ENCODE measurements around the gene ETNK2.

ETNK2 gene

DNA sequence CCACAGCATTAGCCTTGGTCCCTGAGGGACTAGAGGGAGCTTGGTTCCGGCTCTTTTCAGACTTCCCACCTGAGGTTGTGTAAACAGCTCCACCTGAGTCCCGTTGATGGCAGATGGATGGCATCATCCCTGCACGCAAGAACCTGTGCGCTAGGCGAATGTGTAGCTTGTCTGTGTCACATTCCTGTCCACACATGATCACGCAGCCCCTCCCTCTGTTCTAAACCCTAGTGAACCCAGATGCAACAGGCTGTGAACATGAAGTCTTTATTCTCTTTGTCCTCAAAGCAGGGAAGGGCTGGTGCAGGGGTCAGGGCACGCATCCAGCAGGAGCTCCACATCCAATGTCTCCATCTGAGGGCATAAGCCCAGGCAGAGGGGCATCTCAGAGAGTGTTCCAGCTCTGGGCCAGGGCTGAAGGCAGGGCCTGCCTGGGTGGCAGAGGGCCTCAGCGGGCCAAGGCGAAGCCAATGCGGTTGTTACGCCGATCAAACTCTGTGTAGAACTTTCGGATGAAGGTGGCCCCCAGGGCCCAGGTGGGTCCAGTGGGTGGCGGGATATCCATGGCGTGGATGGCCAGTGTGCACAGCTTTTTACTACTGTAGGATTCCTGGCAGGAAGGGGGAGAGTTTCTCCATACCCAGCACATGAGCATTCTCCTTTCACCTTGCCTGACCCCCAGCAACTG lies 2.9 kb upstream of the ETNK2 start:
- H3K4me1 Mint-ChIP-seq: peaks cover 10% of the 10 kb centered on the region
- H3K27me3 Mint-ChIP-seq (ENCODE audit: low read depth, poor library complexity): peaks cover 47% of the 10 kb centered on the region
- H3K9me3 Mint-ChIP-seq: no peaks in the 10 kb centered on the region
- H3K4me3 Mint-ChIP-seq: no peak overlapping the region
- H3K36me3 Mint-ChIP-seq (ENCODE audit: low read depth): no peaks in the 10 kb centered on the region
- no peak overlapping the region for H3K27ac Mint-ChIP-seq
- no peak for TF ChIP-seq CTCF (IDR thresholded peaks at IDR 0.05)
- DNase-seq: no peak

GRCh38 chr1:204153667-204154066 lies 1.8 kb upstream of the ETNK2 start:
- Mint-ChIP-seq H3K36me3 (ENCODE audit: low read depth) (no peaks in the 10 kb centered on the region), H3K9me3 (no peaks in the 10 kb centered on the region), H3K27ac (no peak overlapping the region), H3K4me1 (peaks cover 11% of the 10 kb centered on the region), H3K4me3 (no peak overlapping the region), H3K27me3 (ENCODE audit: low read depth, poor library complexity) (peaks cover 57% of the 10 kb centered on the region)
- DNase-seq: no peak
- no peak for TF ChIP-seq CTCF (IDR thresholded peaks at IDR 0.05)

DNA sequence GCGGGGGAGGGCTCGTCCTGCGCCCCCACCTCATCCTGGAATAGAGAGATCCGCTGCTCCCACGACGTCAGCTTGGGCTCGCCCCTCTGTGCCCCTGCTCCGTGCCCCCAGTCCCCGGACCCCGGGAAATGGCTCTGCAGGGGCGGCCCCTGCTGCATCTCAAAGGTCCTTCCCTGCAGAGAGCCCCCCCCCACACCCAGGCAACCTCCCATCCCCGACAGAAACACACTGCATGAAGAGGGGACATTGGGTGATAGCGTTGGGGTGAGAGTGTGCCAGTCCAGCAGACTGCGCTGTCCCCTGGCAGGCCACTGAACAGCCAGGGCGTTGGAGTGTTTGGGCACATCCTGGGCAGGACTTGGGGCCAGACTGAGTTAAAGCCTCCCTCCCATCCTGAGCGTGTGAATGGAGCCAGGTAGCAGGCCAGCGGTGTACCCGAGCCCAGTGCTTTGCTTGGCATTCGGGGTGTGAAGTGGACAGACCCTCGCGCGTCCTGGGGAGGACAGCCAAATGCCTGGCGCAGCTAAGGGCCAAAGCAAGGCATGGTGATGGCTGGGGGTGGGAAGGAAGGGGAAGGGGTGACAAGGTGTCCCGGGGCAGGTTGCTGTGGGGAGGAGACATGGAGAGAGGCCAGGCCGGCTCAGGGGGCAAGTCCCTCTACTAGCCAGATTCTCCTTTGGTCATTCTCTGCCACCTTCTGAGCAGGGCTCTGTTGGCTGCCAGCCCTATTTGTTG lies 633 bp upstream of the ETNK2 start:
- Mint-ChIP-seq H3K36me3 (ENCODE audit: low read depth) (no peaks in the 10 kb centered on the region), H3K4me1 (peaks cover 10% of the 10 kb centered on the region), H3K9me3 (no peaks in the 10 kb centered on the region), H3K4me3 (peak overlapping the region; percentile 83), H3K27me3 (ENCODE audit: low read depth, poor library complexity) (peaks cover 52% of the 10 kb centered on the region), H3K27ac (no peak overlapping the region)
- no peak for DNase-seq
- no peak for TF ChIP-seq CTCF (IDR thresholded peaks at IDR 0.05)

- Mint-ChIP-seq H3K4me3 (peak overlapping the region; percentile 70), H3K27ac (no peak overlapping the region), H3K36me3 (ENCODE audit: low read depth) (no peaks in the 10 kb centered on the region), H3K4me1 (peaks cover 14% of the 10 kb centered on the region), H3K27me3 (ENCODE audit: low read depth, poor library complexity) (peaks cover 52% of the 10 kb centered on the region), H3K9me3 (no peaks in the 10 kb centered on the region)
- DNase-seq: peak; percentile 34
- TF ChIP-seq CTCF (IDR thresholded peaks at IDR 0.05): no peak
These were observed 917 bp downstream of the ETNK2 start for GRCh38 chr1:204150702-204151551.

DNA sequence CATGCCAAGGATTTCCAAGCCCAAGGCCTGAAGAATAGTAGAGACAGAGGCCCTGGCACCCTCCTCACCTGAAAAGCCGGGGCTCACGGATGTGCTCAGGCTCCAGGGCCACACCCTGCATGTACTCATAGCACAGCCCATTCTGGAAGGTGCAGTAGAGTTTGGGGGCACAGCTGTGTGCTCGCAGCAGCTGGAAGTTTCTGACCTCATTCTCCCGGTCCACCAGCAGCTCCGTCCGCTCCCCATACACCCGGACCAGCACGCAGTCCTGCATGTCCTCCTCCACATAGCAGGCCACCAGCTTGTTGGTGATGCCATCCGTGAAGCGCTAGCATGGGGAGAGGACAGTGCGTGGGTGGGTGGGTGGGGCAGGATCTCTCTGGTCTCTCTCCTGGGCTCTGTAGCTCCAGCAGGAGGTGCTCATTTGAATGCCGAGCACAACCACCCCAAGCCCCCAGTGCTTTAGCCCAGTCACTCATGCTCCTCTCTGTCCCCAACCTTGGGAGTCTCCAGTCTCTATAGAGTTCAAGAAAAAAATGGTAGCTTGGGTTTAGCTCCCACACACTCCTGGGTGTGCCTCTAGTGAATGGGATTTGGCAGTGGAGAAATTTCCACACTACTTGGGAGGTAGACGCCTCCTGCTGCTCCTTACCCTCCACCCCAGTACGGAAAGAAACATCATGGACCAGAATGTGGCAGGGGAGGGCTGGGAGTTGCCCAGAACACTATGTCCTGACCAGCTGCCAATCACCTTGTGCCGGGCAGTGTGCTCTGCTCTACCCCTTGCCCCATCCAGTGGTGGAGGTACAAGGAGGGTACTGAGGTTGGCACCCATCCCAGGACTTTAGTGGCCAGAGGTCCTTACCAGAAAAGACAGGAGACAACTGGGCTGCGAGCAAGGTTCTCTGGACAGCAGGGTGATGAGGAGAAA lies 1.9 kb downstream of the ETNK2 start:
- no peak for TF ChIP-seq CTCF (IDR thresholded peaks at IDR 0.05)
- Mint-ChIP-seq H3K27ac (no peak overlapping the region), H3K27me3 (ENCODE audit: low read depth, poor library complexity) (peaks cover 52% of the 10 kb centered on the region), H3K4me3 (peak overlapping the region; percentile 70), H3K4me1 (peaks cover 14% of the 10 kb centered on the region), H3K36me3 (ENCODE audit: low read depth) (no peaks in the 10 kb centered on the region), H3K9me3 (no peaks in the 10 kb centered on the region)
- DNase-seq: no peak

Data from nephron progenitor cell (in vitro differentiated cells).